Bronchial epithelial cell (primary cell): Measurements from ENCODE around the gene SRSF3. TPM values are rescaled to one million over a fixed set of nuclear protein-coding genes. Genes with fewer than 3 reads are reported as not detected.

ENCODE experiments used
- DNase-seq: peaks from one replicate; pipeline ENCODE4 v3.0.0-alpha.2; 2010; ENCODE audit warnings: low read depth
- FAIRE-seq: peaks from 2 replicates; lab custom pipeline; 2011; peaks lifted over from hg19 to GRCh38; lab: Jason Lieb, UNC
- H3K27me3 ChIP-seq: 2 replicates; pipeline ENCODE4 v1.5.1; 2011; ENCODE audit warnings: low read length; ENCODE audit not compliant: control insufficient read depth, insufficient read depth
- H3K36me3 ChIP-seq: 2 replicates; pipeline ENCODE4 v1.5.1; 2011; ENCODE audit warnings: low read length; ENCODE audit not compliant: control insufficient read depth, insufficient read depth
- H3K4me3 ChIP-seq: 2 replicates; pipeline ENCODE4 v1.5.1; 2011; ENCODE audit warnings: mild to moderate bottlenecking, low read depth, low read length, control low read depth
- CTCF ChIP-seq: IDR thresholded peaks from 2 replicates; pipeline ENCODE4 v1.5.1; 2011; ENCODE audit warnings: mild to moderate bottlenecking, moderate library complexity, low read length, control low read depth, inconsistent platforms; ENCODE audit not compliant: insufficient read depth, severe bottlenecking
- total RNA-seq: library from RNA; depleted of rRNA; stranded (reverse); fragments of >200 nt; gene quantifications from 2 replicates; pipeline ENCODE4 v1.2.1, GENCODE V29; 2014

The SRSF3 gene
- total RNA-seq, 1 donor from 2014 or later: 200 TPM

- FAIRE-seq (no peak), DNase-seq (no peak)
- Histone ChIP-seq H3K27me3 (no peaks in the 10 kb centered on the region), H3K36me3 (no peaks in the 10 kb centered on the region), H3K4me3 (no peak overlapping the region)
- no peak for TF ChIP-seq CTCF
Observed at GRCh38 chr6:36574679-36575078, 19.5 kb upstream of the SRSF3 start.

- no peaks in the 10 kb centered on the region for H3K27me3 ChIP-seq
- DNase-seq (no peak), FAIRE-seq (no peak)
- H3K4me3 ChIP-seq: no peak overlapping the region
- TF ChIP-seq CTCF: no peak
- no peaks in the 10 kb centered on the region for H3K36me3 ChIP-seq
Observed at GRCh38 chr6:36576578-36576977, 17.6 kb upstream of the SRSF3 start.

- H3K36me3 ChIP-seq: no peaks in the 10 kb centered on the region
- H3K27me3 ChIP-seq: no peaks in the 10 kb centered on the region
- TF ChIP-seq CTCF: no peak
- FAIRE-seq: no peak
- DNase-seq: peak; percentile 91
- H3K4me3 ChIP-seq: no peak overlapping the region
Observed at GRCh38 chr6:36577301-36577700, 16.9 kb upstream of the SRSF3 start.

GRCh38 chr6:36578030-36578429 lies 16.1 kb upstream of the SRSF3 start:
- DNase-seq (no peak), FAIRE-seq (no peak)
- no peak for TF ChIP-seq CTCF
- Histone ChIP-seq H3K27me3 (no peaks in the 10 kb centered on the region), H3K36me3 (no peaks in the 10 kb centered on the region), H3K4me3 (no peak overlapping the region)

- no peak for FAIRE-seq
- no peak for TF ChIP-seq CTCF
Observed at GRCh38 chr6:36578431-36578830, 15.7 kb upstream of the SRSF3 start.

GRCh38 chr6:36580184-36580526 lies 14.0 kb upstream of the SRSF3 start:
- H3K36me3 ChIP-seq: no peaks in the 10 kb centered on the region
- H3K27me3 ChIP-seq: no peaks in the 10 kb centered on the region
- TF ChIP-seq CTCF: no peak
- no peak for DNase-seq
- no peak overlapping the region for H3K4me3 ChIP-seq
- no peak for FAIRE-seq

More at GRCh38 chr6:36578431-36578830, 15.7 kb upstream of the SRSF3 start:
- no peaks in the 10 kb centered on the region for H3K27me3 ChIP-seq
- no peaks in the 10 kb centered on the region for H3K36me3 ChIP-seq
- DNase-seq: no peak
- H3K4me3 ChIP-seq: no peak overlapping the region
